GM21423 (cell line): ENCODE measurements around the gene OTOS.

Experiments used
- ATAC-seq: cut with Tn5 transposase; IDR thresholded peaks from one replicate; pipeline ENCODE4 v1.9.1; 2021; ENCODE audit warnings: mild to moderate bottlenecking, moderate library complexity; ENCODE audit not compliant: unreplicated experiment

Gene OTOS

DNA sequence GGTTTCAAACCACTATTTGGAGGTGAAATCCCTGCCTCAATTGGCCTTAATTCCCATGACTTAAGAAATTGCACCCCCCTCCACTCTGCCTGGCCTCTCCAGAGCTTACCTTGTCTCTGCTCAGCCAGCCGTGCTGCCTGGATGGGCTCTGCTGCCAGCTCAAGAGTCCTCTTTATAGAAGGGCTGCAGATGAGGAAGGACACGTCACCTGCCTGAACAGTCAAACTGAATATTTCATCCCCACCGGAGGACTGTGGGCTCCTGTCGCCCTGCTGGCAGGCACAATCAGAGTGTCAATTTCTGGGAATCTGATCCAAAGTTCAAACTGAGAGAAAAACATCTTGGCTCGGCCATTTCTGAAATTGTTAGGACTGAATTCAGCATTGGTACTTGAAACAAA lies at the start of gene OTOS:
OTOS (minus strand) TSS at position 148 of the 400 bp plus-strand sequence. CDS start 332 bp downstream, outside the sequence.
- no peak for ATAC-seq

DNA sequence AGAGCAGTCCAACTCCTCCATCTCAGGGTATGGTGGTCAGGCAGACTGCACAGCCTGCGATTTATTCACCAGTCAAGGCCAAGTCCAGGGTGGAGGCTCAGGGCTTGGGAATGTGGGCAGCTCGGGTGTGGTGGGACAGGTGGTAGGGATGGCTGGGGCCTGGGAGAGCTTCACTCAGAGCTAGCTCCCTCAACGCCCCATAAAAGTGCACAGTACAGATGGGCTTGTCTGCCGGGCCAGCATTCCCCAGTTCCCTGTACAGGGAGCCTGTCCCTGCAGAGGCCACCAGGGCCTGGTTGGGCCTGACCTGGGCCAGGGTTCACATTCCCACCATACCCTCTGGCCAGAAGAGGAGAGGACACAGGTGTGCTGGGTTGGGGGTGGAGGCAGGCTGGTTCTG lies 49.2 kb upstream of the OTOS start:
- no peak for ATAC-seq

DNA sequence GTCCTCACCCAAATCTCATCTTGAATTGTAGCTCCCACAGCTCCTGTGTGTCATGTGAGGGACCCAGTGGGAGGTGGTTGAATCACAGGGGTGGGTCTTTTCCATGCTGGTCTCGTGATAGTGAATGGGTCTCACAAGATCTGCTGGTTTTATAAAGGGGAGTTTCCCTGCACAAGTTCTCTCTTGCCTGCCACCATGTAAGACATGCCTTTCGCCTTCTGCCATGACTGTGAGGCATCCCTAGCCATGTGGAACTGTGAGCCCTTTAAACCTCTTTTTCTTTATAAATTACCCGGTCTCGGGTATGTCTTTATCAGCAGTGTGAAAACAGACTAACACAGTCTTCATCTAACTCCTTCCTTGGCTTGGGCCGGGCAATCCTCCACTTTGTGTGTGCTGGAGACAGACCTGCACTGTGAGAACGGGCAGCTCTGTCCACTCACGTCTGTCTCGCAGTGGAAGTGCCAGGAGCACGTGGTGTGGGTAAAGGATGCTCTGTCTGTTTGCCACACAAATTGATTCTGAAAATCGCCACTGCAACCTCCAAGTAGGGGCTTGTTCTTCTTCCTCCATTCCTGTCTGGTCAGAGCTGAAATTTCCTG lies 47.6 kb upstream of the OTOS start:
- no peak for ATAC-seq

DNA sequence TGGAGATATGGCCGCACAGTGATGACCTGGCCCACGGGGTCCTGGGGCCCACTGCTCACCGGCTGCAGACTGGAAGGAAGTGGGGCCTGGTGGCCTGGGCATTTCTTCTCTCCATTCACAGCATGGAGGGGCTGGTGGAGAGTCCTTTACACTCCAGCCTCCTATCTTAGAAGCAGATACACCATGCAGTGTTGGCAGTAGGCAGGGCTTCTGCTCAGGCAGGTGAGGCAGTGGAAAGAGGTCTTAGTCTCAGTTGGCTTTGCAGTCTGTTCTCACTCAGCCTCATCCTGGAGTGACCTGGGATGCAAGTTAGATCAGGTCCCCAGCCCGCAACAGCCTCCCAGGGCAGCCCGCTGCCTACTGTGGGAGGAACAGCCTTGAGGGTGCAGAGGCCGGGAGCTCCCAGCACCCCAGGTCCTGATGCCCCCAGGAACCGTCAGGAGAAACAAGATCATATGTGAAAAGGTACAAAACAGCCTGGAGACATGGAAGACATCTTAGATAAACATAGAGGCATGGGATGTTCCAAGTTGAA lies 45.8 kb upstream of the OTOS start:
- no peak for ATAC-seq

DNA sequence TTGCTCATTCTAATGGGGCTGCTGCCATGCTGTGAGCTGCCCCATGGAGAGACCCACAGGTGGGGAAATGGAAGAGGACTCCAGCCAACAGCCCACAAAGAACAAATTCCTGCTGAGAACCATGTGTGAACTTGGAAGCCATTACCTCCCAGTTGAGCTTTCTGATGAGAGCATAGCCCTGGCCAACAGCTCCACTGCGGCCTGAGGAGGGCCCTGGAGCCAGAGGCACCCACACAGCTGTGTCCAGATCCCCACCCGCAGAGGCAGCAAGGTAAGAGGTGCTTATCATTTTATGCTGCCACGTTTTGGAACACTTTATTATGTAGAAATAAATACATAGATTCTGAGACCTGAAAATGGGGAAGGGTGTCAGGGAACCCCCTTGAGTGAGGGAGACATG lies 44.2 kb upstream of the OTOS start:
- ATAC-seq = no peak

DNA sequence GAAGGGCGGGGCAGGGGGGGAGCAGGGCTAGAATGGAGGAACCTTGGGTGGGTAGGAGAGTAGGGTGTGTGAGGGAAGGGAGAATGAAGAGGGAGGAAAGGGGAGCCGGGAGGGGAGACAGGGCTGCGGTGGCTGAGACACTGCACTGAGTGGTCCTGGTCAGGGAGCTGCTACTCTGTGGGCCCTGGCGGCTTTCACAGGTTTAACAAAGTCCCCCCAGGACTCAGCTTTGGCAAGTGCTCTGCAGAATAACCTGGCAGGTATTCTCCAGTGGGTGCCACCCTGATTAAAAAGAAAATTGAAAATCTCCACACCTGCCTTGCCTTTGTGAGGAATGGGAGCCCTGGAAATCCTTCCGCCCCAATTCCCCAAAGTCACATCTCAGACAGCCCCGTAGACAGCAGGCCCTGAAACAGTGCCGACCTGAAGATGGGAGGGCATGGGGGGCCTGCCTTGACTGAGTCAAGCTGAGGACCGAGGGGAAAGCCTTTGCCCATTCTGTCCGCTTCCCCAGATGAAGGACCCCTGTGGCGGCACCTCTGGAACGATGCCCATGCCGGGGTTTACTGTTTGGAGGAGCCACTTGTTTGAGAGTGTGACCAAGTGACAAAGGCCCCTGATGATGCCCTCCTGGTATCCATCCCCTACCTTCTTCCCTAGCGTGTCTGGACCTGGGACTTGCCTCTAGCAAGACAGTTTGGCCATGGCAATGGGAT lies 43.6 kb upstream of the OTOS start:
- ATAC-seq = no peak

- ATAC-seq = no peak
Observed at GRCh38 chr2:240183006-240183874, 42.8 kb upstream of the OTOS start.

DNA sequence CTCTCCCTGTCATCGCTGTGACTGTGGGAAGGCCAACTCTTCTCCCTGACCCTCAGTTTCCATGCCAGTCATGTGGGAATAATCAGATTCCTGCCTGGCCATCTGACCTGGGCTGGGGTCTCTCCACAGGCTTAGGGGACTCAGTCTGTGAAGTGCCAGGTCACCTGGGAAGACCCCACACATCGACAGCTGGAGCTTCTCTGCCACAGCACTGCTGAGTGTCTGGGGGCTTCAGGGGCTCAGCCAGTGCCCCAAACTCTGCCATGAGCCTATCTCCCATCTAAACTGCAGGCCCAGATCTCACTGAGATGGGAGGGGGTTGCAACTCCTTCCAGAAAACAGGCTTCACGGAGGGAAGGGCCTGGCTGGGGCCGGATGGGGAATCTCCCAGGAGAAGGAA lies 42.0 kb upstream of the OTOS start:
- no peak for ATAC-seq

GRCh38 chr2:240182001-240182400 lies 41.5 kb upstream of the OTOS start:
- ATAC-seq = no peak

DNA sequence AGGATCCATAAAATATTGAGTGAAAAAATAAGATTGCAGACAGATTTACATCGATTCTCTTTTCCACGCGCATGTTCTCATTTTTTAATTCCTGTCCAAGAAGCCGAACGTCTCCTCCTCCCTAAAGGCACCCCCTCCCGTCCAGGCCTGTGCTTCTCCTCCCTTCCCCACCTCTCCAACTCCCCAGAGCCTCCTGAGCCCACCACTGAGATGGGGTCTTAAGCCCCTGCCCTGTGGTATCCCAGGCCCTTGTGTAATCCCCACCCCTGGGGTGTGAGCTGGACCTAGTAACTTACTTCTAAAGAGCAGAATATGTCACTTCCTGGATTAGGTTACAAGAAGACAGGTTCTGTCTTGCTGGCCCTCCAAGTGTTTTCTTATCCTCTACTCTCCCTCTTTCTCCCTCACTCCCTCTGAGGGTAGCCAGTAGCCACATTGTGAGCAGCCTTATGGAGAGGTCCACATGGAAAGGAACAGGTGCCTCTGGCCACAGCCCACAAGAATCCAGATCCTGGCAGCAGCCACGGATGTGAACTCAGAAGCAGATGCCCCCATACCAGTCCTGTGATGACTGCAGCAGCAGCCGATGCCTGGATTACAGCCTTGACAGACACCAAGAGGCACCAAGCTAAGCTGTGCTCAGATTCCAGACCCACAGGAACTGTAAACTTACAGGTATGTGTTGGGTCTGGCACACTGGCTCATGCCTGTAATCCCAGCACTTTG lies 39.6 kb upstream of the OTOS start:
- ATAC-seq = no peak

- no peak for ATAC-seq
Observed at GRCh38 chr2:240179186-240179815, 38.8 kb upstream of the OTOS start.

- ATAC-seq = no peak
Observed at GRCh38 chr2:240178564-240178963, 38.1 kb upstream of the OTOS start.

GRCh38 chr2:240174496-240174895 lies 34.0 kb upstream of the OTOS start:
- no peak for ATAC-seq

- ATAC-seq = no peak
Observed at GRCh38 chr2:240172071-240172895, 31.8 kb upstream of the OTOS start.

DNA sequence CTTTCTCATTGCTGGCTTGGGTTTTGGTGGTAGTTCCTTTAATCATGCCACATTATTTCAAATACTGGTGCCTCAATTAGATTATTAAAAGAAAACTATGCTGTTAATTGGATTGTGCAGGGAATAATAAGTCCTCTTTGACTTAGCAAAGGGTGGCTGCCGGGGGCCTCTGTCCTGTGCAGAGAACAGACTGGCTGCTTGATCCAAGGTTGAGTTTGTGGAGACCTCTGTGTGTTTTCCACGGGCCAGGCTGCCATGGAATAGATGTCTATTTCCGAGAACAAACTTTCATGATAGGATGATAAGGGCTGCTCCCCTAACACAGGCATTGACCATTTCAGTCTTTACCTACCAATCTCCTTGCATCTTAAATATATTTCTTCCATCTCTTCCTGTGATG lies 30.4 kb upstream of the OTOS start:
- no peak for ATAC-seq

DNA sequence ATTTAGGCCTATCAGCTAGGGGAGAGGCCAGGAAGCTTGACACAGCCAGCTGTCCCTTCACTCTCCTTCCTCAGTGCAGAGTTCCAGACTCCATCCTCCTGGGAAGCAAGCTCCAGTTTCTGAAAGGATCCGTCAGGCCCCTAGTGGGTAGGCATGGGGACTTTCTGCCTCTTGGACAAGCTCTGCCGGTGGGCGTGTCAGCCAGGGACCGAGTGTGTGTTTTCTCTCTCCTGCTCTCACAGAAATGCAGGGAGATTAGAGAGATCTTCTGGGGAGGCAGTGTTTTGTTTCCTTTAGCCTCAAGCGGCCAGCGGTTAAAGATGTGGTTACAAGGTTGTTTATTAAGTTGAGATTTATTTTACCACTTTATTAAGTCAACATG lies 29.9 kb upstream of the OTOS start:
- ATAC-seq = no peak

GRCh38 chr2:240169486-240170353 lies 29.3 kb upstream of the OTOS start:
- no peak for ATAC-seq

DNA sequence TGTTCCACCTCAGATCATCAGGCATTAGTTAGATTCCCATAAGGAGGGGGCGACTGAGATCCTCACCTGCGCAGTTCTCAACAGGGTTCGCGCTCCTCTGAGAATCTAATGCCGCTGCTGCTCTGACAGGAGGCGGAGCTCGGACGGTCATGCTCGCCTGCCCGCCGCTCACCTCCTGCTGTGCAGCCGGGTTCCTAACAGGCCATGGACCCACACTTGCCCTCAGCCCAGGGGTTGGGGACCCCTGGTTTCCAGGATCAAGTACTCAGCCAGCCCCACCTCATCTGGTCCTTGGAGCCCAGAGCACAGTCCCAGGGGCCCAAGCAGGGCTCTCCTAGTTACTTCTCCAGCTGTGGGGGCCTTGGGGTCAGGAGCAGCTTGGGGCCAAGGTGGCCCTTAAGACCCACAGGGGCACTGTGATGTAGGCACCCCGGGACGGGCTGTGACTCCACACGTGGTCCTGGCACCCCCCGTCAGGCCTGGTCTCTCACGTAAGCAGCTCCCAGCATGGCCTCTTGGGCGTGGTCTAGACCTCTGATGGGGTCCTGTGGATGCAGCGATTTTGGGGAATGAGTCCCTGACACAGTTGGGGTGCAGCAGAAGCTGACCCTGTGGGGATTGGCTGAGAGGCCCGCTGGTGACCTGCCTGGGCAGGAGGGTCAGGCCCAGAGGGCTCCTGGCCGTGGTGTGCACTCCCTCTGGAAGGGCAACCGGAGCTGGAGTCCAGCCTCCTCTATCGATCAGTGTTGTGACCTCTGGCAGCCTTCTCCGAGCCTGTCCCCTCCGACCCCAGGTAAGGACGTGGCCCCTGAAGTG lies 28.3 kb upstream of the OTOS start:
- ATAC-seq = no peak
